ENCODE data around the gene MACROD1. TPM values are rescaled to one million over a fixed set of nuclear protein-coding genes. Genes with fewer than 3 reads are reported as not detected.

MACROD1 gene
- total and polyA plus RNA-seq, 2 of the 13 experiments (the other 11 are each of a cell fraction or from before 2014, with no cell fraction given) = 23.1 to 34.5 TPM

DNA sequence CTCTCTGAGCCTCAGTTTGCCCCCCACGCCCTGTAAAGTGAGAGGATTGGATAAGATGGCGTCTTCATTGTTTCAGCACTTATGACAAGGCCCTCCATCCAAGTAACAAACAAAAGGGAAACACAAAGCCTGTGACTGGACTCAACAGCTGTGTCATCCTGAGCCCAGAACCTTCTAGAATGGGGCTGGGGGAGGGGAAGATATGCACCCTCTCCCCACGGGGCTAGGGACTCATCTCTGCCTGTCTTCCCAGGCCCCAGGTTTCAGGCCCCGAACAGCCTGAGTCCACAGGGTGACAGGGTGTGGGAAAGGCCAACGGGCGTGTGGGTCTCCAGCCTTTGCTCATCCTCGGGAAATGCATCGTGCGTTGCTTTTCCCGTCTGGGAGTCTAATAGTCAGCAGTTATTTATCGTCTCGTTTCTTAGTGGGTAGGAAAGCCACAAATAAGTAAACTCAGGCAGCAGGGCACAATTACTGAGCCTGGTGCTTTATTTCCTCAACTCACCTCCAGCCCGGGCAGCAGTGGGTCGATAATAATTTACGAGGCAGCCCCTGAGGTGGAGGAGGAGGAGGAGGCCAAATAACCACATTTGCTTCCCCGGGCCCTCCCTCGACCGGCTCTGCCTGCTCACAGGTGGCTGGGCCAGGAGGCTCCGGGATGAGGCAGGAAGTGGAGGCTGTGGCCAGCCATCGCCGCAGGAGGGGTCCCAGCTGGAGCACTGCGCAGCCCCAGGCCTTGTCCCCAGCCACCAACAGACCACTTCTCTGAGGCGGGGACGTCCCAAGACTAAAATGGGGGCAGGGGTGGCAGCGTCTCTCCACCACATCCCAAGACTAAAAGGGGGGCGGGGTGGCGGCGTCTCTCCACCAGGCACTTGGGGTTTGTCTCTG lies 75.8 kb downstream of the MACROD1 start (continued):
- TF ChIP-seq CREB1 (IDR thresholded peaks at IDR 0.05) = no peak
- TF ChIP-seq CREB1 (CRISPR knock-in tag; IDR thresholded peaks at IDR 0.05) = no peak
- no peak for TF ChIP-seq ZNF670 (CRISPR knock-in tag; IDR thresholded peaks at IDR 0.05; ENCODE audit: borderline replicate concordance)

DNA sequence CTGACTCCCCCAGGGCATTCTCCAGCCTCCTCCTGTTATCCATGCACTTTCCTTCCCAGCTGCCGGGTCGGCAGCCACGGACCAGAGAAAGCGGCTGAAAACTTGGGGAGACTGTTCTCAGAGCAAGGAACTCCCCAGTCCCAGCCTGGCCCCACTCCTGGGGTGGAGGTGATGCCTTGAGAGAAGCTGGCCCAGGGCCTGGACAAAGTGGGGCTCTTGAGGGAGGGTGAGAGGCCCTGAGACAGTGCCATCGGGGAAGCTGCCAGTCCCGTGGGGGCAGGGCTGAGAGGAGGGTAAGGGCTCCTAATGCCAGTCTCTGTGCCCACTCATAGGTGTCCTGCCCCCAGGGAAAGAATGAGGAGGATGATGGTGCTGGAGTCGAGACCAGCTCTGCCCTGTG lies 76.4 kb downstream of the MACROD1 start:
- no TSS peak for BruUV-seq (replicated peaks)
- Histone ChIP-seq H4K20me1 (ENCODE audit: insufficient read depth, low read length) (peaks cover 6% of the 10 kb centered on the region; the same call in 1 of the 2 replicates), H3K27ac (ENCODE audit: extremely low read length, insufficient read depth, low read length) (no peak overlapping the region), H3K4me3 (replicated peaks in 1 of 3; ENCODE audit: insufficient read depth in 1 of 3, low read depth in 2 of 3, low read length in 3 of 3) (no peak overlapping the region), H3K4me2 (ENCODE audit: low read depth, low read length) (no peak overlapping the region), H2AFZ (ENCODE audit: low read length) (no peak overlapping the region), H3K9me3 (ENCODE audit: low read length) (no peaks in the 10 kb centered on the region), H3K79me2 (ENCODE audit: insufficient read depth, low read length) (no peaks in the 10 kb centered on the region), H3K36me3 (replicated peaks in 1 of 2; ENCODE audit: control insufficient read depth in 1 of 2, insufficient read depth in 2 of 2, low read length in 2 of 2) (no peaks in the 10 kb centered on the region), H3K9ac (ENCODE audit: insufficient read depth, low read depth, low read length) (no peak overlapping the region), H3K4me1 (ENCODE audit: insufficient read depth, low read length) (peaks cover 66% of the 10 kb centered on the region), H3K27me3 (ENCODE audit: control insufficient read depth in 1 of 2, insufficient read depth in 2 of 2, low read length in 2 of 2) (no peaks in the 10 kb centered on the region)
- no peak for TF ChIP-seq POGZ (CRISPR knock-in tag; IDR thresholded peaks at IDR 0.05)
- no peak for TF ChIP-seq TARDBP (CRISPR knock-in tag; IDR thresholded peaks at IDR 0.05)
- TF ChIP-seq, protein P1, sequence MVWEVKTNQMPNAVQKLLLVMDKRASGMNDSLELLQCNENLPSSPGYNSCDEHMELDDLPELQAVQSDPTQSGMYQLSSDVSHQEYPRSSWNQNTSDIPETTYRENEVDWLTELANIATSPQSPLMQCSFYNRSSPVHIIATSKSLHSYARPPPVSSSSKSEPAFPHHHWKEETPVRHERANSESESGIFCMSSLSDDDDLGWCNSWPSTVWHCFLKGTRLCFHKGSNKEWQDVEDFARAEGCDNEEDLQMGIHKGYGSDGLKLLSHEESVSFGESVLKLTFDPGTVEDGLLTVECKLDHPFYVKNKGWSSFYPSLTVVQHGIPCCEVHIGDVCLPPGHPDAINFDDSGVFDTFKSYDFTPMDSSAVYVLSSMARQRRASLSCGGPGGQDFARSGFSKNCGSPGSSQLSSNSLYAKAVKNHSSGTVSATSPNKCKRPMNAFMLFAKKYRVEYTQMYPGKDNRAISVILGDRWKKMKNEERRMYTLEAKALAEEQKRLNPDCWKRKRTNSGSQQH (CRISPR knock-in tag; IDR thresholded peaks at IDR 0.05; ENCODE audit: low read depth) = no peak
- TF ChIP-seq RORA (CRISPR knock-in tag; IDR thresholded peaks at IDR 0.05) = no peak
- TF ChIP-seq ZNF788 (CRISPR knock-in tag; IDR thresholded peaks at IDR 0.05; ENCODE audit: borderline replicate concordance) = no peak
- TF ChIP-seq, protein P2, sequence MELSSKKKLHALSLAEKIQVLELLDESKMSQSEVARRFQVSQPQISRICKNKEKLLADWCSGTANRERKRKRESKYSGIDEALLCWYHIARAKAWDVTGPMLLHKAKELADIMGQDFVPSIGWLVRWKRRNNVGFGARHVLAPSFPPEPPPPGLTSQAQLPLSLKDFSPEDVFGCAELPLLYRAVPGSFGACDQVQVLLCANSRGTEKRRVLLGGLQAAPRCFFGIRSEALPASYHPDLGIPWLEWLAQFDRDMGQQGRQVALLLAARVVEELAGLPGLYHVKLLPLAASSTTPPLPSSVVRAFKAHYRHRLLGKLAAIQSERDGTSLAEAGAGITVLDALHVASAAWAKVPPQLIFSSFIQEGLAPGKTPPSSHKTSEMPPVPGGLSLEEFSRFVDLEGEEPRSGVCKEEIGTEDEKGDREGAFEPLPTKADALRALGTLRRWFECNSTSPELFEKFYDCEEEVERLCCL (CRISPR knock-in tag; IDR thresholded peaks at IDR 0.05; ENCODE audit: borderline replicate concordance) = no peak
- no peak for TF ChIP-seq KAT8 (CRISPR knock-in tag; IDR thresholded peaks at IDR 0.05)
- no peak for TF ChIP-seq MED13 (CRISPR knock-in tag; IDR thresholded peaks at IDR 0.05)
- no peak for TF ChIP-seq NFE2L2 (IDR thresholded peaks at IDR 0.05; ENCODE audit: low read length)
- no peak for TF ChIP-seq ZNF138 (CRISPR knock-in tag; IDR thresholded peaks at IDR 0.05; ENCODE audit: low read depth)
- no peak for TF ChIP-seq KLF12 (CRISPR knock-in tag; IDR thresholded peaks at IDR 0.05; ENCODE audit: borderline replicate concordance)
- intact Hi-C loops (cut with micrococcal nuclease; ENCODE audit: unreplicated experiment) (loop anchor here (5.0 kb wide), 1 partner anchor 42 kb away; no protein-coding TSS in a partner anchor), in situ Hi-C loops (cut with HindIII; ENCODE audit: extremely low pct_ligation_motif_present, low pct_unique_long_range_greater_than_20kb) (loop anchor here (5.0 kb wide), 1 partner anchor 58 kb away; no protein-coding TSS in a partner anchor)
- CTCF ChIA-PET (ENCODE audit: low intra/inter-chr PET ratio, low total read pairs) = no interaction called here
- WGBS (ENCODE audit: low lambda C conversion rate) = 94% methylated on average over 7 of the region's 7 CpGs
- DNase-seq (ENCODE audit: low spot score) (no peak), ATAC-seq (no peak), FAIRE-seq (no peak)
- POLR2A ChIA-PET = no interaction called here

Measured in HepG2 (cell line).